Heart right ventricle (tissue), 16 donors: ENCODE data around the gene SYNPO. TPM values are rescaled to one million over a fixed set of nuclear protein-coding genes. Genes with fewer than 3 reads are reported as not detected.

Source experiments
- ATAC-seq, 8 donors: fragments of 200-7000 bp; cut with Tn5 transposase; one replicate each; pipeline ENCODE4 v1.9.1; 2020; ENCODE audit warnings: mild to moderate bottlenecking in 8 of 8, moderate library complexity in 8 of 8, moderate number of reproducible peaks in 1 of 8
- DNase-seq, 2 donors: peaks; one replicate each; pipeline ENCODE4 v3.0.0-alpha.2; 2020
- H3K27ac ChIP-seq, 10 donors: fragments of 200-600 bp; sonication (generic) in 2 of 10; one replicate each; pipeline versions ENCODE4 v1.5.0 to v1.8.0; 2020 to 2022; ENCODE audit warnings: mild to moderate bottlenecking in 3 of 10
- H3K27me3 ChIP-seq, 7 donors: fragments of 200-600 bp; one replicate each; pipeline ENCODE4 v1.8.0; 2021 to 2022; ENCODE audit warnings: mild to moderate bottlenecking in 2 of 7
- H3K36me3 ChIP-seq, 9 donors: fragments of 200-600 bp; sonication (generic) in 1 of 9; one replicate each; pipeline versions ENCODE4 v1.5.0 to v1.8.0; 2020 to 2022; ENCODE audit warnings: mild to moderate bottlenecking in 2 of 9
- H3K4me1 ChIP-seq, 9 donors: fragments of 200-600 bp; sonication (generic) in 1 of 9; one replicate each; pipeline versions ENCODE4 v1.5.0 to v1.8.0; 2020 to 2022; ENCODE audit warnings: mild to moderate bottlenecking in 4 of 9
- H3K4me3 ChIP-seq, 10 donors: fragments of 200-600 bp; sonication (generic) in 2 of 10; one replicate each; pipeline versions ENCODE4 v1.5.0 to v1.8.0; 2020 to 2022; ENCODE audit warnings: mild to moderate bottlenecking in 7 of 10, moderate library complexity in 2 of 10
- H3K9me3 ChIP-seq, 11 donors: fragments of 200-600 bp in 10 of 11; sonication (generic) in 2 of 11; one replicate each; pipeline versions ENCODE4 v1.5.0 to v1.8.0; 2013 to 2022; ENCODE audit warnings: mild to moderate bottlenecking in 2 of 11, control low read depth in 1 of 11, moderate library complexity in 1 of 11
- CTCF ChIP-seq, 9 donors: fragments of 200-600 bp; sonication (generic) in 2 of 9; IDR thresholded peaks; one replicate each; pipeline versions ENCODE4 v1.5.0 to v1.8.0; 2021 to 2022; ENCODE audit warnings: antibody characterized with exemption in 9 of 9, mild to moderate bottlenecking in 5 of 9, moderate library complexity in 1 of 9
- WGBS, 2 donors: extraction: QIAGEN DNeasy Blood & Tissue Kit; methylation state at CpG; one replicate each; pipeline ENCODE4 v1.1.7; 2013; ENCODE audit warnings: inconsistent platforms in 1 of 2; 5-methylcytosine and 5-hydroxymethylcytosine counted together
- intact Hi-C, 10 donors: fragments of 100-400 bp; cut with DNase I; formaldehyde crosslinking; loops; one replicate each; pipeline versions ENCODE4 v1.11.1 to v1.14.2; 2022
- polyA plus RNA-seq, 2 donors: library from polyadenylated mRNA; stranded (reverse); fragments of 200-250 nt; gene quantifications; one replicate each; pipeline ENCODE4 v1.2.3, GENCODE V29; 2013
- total RNA-seq, 10 donors: library from RNA; stranded (reverse); fragmentation: NEBNext Ultra II Directional in 3 of 10; extraction: Animal tissue kit (Norgen Biotek cat#: 25700) in 3 of 10; gene quantifications; one replicate each; pipeline versions ENCODE4 v1.2.1 to v1.2.4, GENCODE V29; 2021 to 2023
- donor health status: Arrhythmogenic right ventricular cardiomyopathy.
- donor health status: ischemic (EF 13 %, LVEDD 7.1; RV severe dilation, severe dysfunction).
- donor health status: healthy with polysubstance abuse.
- donor health status: DM: no; HTN: yes; CAD: no.
- donor health status: DM: no; HTN: no; CAD: no.
- donor health status: ischemic (EF 25% LVEDD 6.9; RV normal size, moderate dysfunction).
- donor health status: ischemic (EF 25% LVEDD 5.7; RV mildly dilated, moderate dysfunction).
- donor health status: healthy.
- donor health status: DM: yes; HTN: yes; CAD: no.
- donor health status: Ischemic cardiomyopathy.
- donor health status: ischemic (EF 35%, LVEDD 5.7; RV mildly dilated, moderate dysfunction).
- donor health status: nonischemic (EF 11% LVEDD 7.7; RV severe dilation, severe dysfunction).
- donor health status: DM: yes; HTN: yes; CAD: no.
- donor health status: PGD.
- donor health status: ischemic (EF 29% LVEDD 5.4; RV normal size, mild dysfunction).
- donor health status: nonischemic (EF 23%, LVEDD 6.1; RV moderate dilation, normal function).

The SYNPO gene
- total and polyA plus RNA-seq, 12 donors = 129 to 777 (median 652) TPM

- DNase-seq (no peak), ATAC-seq (no peak)
- Histone ChIP-seq H3K36me3 (no peaks in the 10 kb centered on the region), H3K4me1 (peaks cover 42 to 99% (median 88%) of the 10 kb centered on the region in 9 donors), H3K4me3 (no peak overlapping the region), H3K27ac (peak overlapping the region; percentile 6 to 90 (median 82)), H3K27me3 (no peaks in the 10 kb centered on the region), H3K9me3 (no peaks in the 10 kb centered on the region)
- 42 to 61% methylated on average over 10 of the region's 10 CpGs for WGBS, 2 donors
- TF ChIP-seq CTCF (IDR thresholded peaks at IDR 0.05) = no peak
- intact Hi-C loops = loop anchor here in 2 of 10 donors (5.0 kb wide), 1 partner anchor 44 kb away; the partner anchor contains the start of gene SYNPO (in 2 of the 2)
These were observed 42.5 kb upstream of the SYNPO start for GRCh38 chr5:150598006-150598405.

- 72 to 73% methylated on average over 12 of the region's 12 CpGs for WGBS, 2 donors
These were observed 41.6 kb upstream of the SYNPO start for GRCh38 chr5:150598821-150599273.

DNA sequence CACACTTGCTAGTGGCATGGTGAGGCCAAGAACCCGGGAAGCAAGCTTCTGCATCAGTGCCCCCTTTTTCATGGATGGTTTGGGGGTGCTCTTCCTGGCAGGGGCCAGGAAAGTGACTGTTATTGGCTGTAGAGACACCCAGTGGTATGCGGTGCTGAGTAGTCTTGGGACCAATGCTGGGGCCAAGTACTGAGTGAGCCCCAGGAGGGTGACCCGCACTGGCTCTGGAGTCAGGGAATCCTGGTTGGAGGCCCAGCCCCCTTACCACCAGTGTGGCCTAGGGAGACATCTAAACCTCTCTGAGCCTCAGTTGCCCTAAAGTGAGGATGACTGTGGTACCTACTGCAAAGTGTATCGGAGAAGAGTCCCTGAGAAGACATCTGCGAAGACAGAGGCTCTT, 41.2 kb upstream of the SYNPO start:
- no peaks in the 10 kb centered on the region for H3K9me3 ChIP-seq
- DNase-seq (no peak), ATAC-seq (no peak)
- H3K27me3 ChIP-seq = no peaks in the 10 kb centered on the region
- H3K27ac ChIP-seq = peak overlapping the region; percentile 9 to 90 (median 82)
- no peak overlapping the region for H3K4me3 ChIP-seq
- H3K36me3 ChIP-seq = no peaks in the 10 kb centered on the region
- H3K4me1 ChIP-seq = peaks cover 35 to 99% (median 85%) of the 10 kb centered on the region in 9 donors
- TF ChIP-seq CTCF (IDR thresholded peaks at IDR 0.05) = no peak
- intact Hi-C loops = loop anchor here in 2 of 10 donors (5.0 kb wide), 1 partner anchor 43 kb away; the partner anchor contains the start of gene SYNPO (in 2 of the 2)
- WGBS, 2 donors = 86 to 88% methylated on average over 5 of the region's 5 CpGs

More at GRCh38 chr5:150598821-150599273, 41.6 kb upstream of the SYNPO start:
- intact Hi-C loops = loop anchor here in 2 of 10 donors (5.0 kb wide), 1 partner anchor 43 kb away; the partner anchor contains the start of gene SYNPO (in 2 of the 2)
- H3K36me3 ChIP-seq = no peaks in the 10 kb centered on the region
- no peaks in the 10 kb centered on the region for H3K9me3 ChIP-seq
- no peaks in the 10 kb centered on the region for H3K27me3 ChIP-seq
- peaks cover 38 to 99% (median 88%) of the 10 kb centered on the region in 9 donors for H3K4me1 ChIP-seq
- no peak overlapping the region for H3K4me3 ChIP-seq
- DNase-seq (no peak), ATAC-seq (peak in 1 of 8 donors; percentile 18)
- TF ChIP-seq CTCF (IDR thresholded peaks at IDR 0.05) = no peak
- peak overlapping the region; percentile 9 to 90 (median 82) for H3K27ac ChIP-seq

DNA sequence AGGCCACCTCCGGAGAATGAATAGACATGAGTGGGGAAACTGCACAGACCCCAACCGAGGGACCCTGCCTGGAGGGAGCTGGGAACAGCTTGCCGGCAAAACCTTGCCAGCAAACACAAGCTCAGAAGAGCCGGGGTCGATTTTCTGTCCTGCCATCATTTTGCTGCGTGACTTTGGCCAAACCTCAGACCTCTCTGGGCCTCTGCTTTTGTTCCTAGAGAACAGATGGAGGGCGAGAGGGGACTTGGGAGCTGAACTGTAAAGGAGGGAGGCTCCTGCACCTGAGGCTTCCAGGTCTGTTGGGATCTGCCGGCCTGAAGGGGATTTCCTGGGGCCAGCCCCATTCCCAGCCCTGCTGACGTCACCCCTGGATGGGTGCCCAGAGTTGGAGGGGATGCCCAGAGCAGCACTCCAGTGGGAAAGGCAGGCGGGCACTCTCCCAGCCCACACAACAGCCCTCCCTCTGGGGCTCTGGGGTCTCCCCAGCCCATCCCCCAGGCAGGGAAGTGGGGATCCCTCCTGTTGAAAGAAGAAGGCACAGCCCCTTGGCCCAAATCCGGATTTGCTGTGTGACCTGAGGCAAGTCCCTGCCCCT, 40.4 kb upstream of the SYNPO start:
- H3K4me3 ChIP-seq = peak overlapping the region in 6 of 10 donors; percentile 12 to 35 (median 20)
- TF ChIP-seq CTCF (IDR thresholded peaks at IDR 0.05) = no peak
- WGBS, 2 donors = 33 to 34% methylated on average over 11 of the region's 11 CpGs
- H3K4me1 ChIP-seq = peaks cover 38 to 99% (median 84%) of the 10 kb centered on the region in 9 donors
- no peaks in the 10 kb centered on the region for H3K36me3 ChIP-seq
- H3K27me3 ChIP-seq = no peaks in the 10 kb centered on the region
- intact Hi-C loops = loop anchor here in 2 of 10 donors (5.0 kb wide), 1 partner anchor 42 kb away; the partner anchor contains the start of gene SYNPO (in 2 of the 2)
- H3K27ac ChIP-seq = peak overlapping the region; percentile 40 to 90 (median 82)
- H3K9me3 ChIP-seq = no peaks in the 10 kb centered on the region
- ATAC-seq (peak; percentile 56 to 80 (median 62)), DNase-seq (peak; percentile 89 to 91)
